K562 (cell line): ENCODE results near the gene CTIF. TPM values are rescaled to one million over a fixed set of nuclear protein-coding genes. Genes with fewer than 3 reads are reported as not detected.

Source experiments
- E2F3 ChIP-seq: fragments of 250-450 bp; sonication (Bioruptor Pico); IDR thresholded peaks from 2 replicates; pipeline ENCODE4 v1.4.0; 2020; ENCODE audit warnings: mild to moderate bottlenecking
- ESRRB ChIP-seq: fragments of 250-450 bp; sonication (Bioruptor Pico); IDR thresholded peaks from 2 replicates; pipeline ENCODE4 v1.5.0; 2020; ENCODE audit warnings: mild to moderate bottlenecking, moderate library complexity, borderline replicate concordance
- FOSL1 ChIP-seq: fragments of 200-800 bp; sonication (Bioruptor generic); conservative IDR thresholded peaks from 2 replicates; pipeline ENCODE4 v1.6.1; 2016; ENCODE audit warnings: missing genetic modification characterization, missing compliant biosample characterization
- FOXA1 ChIP-seq: fragments of 450-650 bp; IDR thresholded peaks from 2 replicates; pipeline ENCODE4 v1.6.1; 2016; ENCODE audit warnings: mild to moderate bottlenecking, borderline replicate concordance
- NELFE ChIP-seq: IDR thresholded peaks from 2 replicates; pipeline ENCODE4 v1.6.1; 2011; ENCODE audit warnings: mild to moderate bottlenecking; ENCODE audit not compliant: insufficient read depth, insufficient read length
- REST ChIP-seq, 2 experiments: fragments of 450-650 bp; formaldehyde crosslinking in 1 of 2; IDR thresholded peaks; 2 replicates each; pipeline versions ENCODE4 v1.4.0 to v1.6.1; 2014 to 2020; ENCODE audit warnings: mild to moderate bottlenecking in 2 of 2, borderline replicate concordance in 1 of 2, low read depth in 1 of 2
- RNF219 ChIP-seq: fragments of 250-450 bp; sonication (Bioruptor Pico); IDR thresholded peaks from 2 replicates; pipeline ENCODE4 v1.5.0; 2022; ENCODE audit warnings: mild to moderate bottlenecking
- TBP ChIP-seq: optimal IDR thresholded peaks from 2 replicates; pipeline ENCODE3; 2011; ENCODE audit warnings: low read depth, low read length, improper control_type of control experiment
- ZFPM2 ChIP-seq: fragments of 250-450 bp; sonication (Bioruptor Pico); IDR thresholded peaks from 2 replicates; pipeline ENCODE4 v1.5.1; 2022; ENCODE audit warnings: mild to moderate bottlenecking
- ZNF311 ChIP-seq: fragments of 250-450 bp; sonication (Bioruptor Pico); IDR thresholded peaks from 2 replicates; pipeline ENCODE4 v1.4.0; 2020; ENCODE audit warnings: mild to moderate bottlenecking, moderate library complexity
- polyA plus RNA-seq, 8 experiments: library from polyadenylated mRNA; depleted of rRNA in 4 of 8; stranded (reverse) in 5 of 8; unstranded in 3 of 8; fragments of >200 nt; fragmentation: Nextera tagmentation in 2 of 8; fragmentation: Illumina TruSeq in 1 of 8; extraction: Ambion mirVana in 2 of 8; extraction: Trizol in 1 of 8; gene quantifications; 2 replicates each; pipeline versions ENCODE4 v1.2.1 to v1.2.3, GENCODE V29; 2011 to 2014; ENCODE audit warnings: inconsistent platforms in 1 of 8, missing spikeins in 1 of 8
- total RNA-seq, 7 experiments: library from RNA; depleted of rRNA in 6 of 7; stranded (reverse); fragments of >200 nt in 6 of 7; fragmentation: Illumina TruSeq in 2 of 7; extraction: Trizol in 2 of 7; gene quantifications; 2 replicates each; pipeline versions ENCODE4 v1.2.1 to v1.2.3, GENCODE V29; 2011 to 2021; ENCODE audit warnings: low replicate concordance in 1 of 7
- TF ChIP-seq, protein P1 (sequence below): fragments of 200-800 bp; sonication (Bioruptor generic); IDR thresholded peaks from 2 replicates; pipeline ENCODE4 v1.6.1; 2017; ENCODE audit warnings: missing genetic modification characterization, missing compliant biosample characterization

Gene CTIF
- total and polyA plus RNA-seq, 9 of the 15 experiments (the other 6 are each of a cell fraction or from before 2014, with no cell fraction given) = 0.17 to 11.5 (median 2.2) TPM

GRCh38 chr18:48902023-48902855 lies 363.4 kb downstream of the CTIF start (continued):
- peak; percentile 86 for TF ChIP-seq REST (IDR thresholded peaks at IDR 0.05; ENCODE audit: borderline replicate concordance)
- no peak for TF ChIP-seq REST (CRISPR knock-in tag; IDR thresholded peaks at IDR 0.05; ENCODE audit: low read depth)
- TF ChIP-seq ZNF311 (CRISPR knock-in tag) = no peak
- TF ChIP-seq FOXA1 = no peak
- TF ChIP-seq ESRRB = no peak
- TF ChIP-seq FOSL1 (tag) = peak; percentile 60
- TF ChIP-seq RNF219 (CRISPR knock-in tag) = no peak
- TF ChIP-seq, protein P1, sequence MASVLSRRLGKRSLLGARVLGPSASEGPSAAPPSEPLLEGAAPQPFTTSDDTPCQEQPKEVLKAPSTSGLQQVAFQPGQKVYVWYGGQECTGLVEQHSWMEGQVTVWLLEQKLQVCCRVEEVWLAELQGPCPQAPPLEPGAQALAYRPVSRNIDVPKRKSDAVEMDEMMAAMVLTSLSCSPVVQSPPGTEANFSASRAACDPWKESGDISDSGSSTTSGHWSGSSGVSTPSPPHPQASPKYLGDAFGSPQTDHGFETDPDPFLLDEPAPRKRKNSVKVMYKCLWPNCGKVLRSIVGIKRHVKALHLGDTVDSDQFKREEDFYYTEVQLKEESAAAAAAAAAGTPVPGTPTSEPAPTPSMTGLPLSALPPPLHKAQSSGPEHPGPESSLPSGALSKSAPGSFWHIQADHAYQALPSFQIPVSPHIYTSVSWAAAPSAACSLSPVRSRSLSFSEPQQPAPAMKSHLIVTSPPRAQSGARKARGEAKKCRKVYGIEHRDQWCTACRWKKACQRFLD (CRISPR knock-in tag) = no peak
- no peak for TF ChIP-seq TBP
- no peak for TF ChIP-seq NELFE
- no peak for TF ChIP-seq ZFPM2
- TF ChIP-seq E2F3 (CRISPR knock-in tag) = no peak
